ENCODE results near the gene ENDOG. TPM values are rescaled to one million over a fixed set of nuclear protein-coding genes. Genes with fewer than 3 reads are reported as not detected.
"Not testable (repeated sequence)": the region's sequence is repeated elsewhere in the genome, so short reads cannot be mapped to it uniquely, and the experiment has no call there.

ENDOG gene
- total and polyA plus RNA-seq, 2 donors, result 11.0 to 21.5 TPM

DNA sequence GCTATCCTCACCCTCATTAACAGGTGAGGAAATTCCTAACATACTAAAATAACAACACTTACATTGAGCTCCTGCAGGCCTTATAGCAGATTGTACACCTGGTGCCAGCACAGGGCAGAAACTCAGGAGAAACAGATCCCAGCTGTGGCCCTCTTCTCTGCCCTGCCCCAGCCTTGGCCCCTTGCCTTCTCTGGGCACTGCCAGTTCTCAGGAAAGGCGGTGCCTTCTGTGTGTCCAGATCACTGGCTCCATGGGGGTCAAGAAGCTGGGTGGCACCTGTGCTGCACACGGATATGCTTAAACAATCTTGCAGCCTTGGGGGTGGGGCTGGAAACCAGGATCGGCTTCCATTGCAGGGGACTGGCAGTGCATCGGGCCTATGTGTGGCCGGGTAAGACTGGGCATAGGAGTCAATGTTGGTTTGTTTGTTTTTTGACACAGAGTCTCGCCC is 44.1 kb downstream of the ENDOG start:
- 96% methylated on average over 6 of the region's 6 CpGs for WGBS
- Histone ChIP-seq H3K9me3 (ENCODE audit: control insufficient read depth in 2 of 2, insufficient read depth in 1 of 2, low read length in 1 of 2) (no peaks in the 10 kb centered on the region), H3K4me1 (ENCODE audit: control insufficient read depth in 2 of 2, insufficient read depth in 2 of 2, low read length in 2 of 2) (peaks cover 0 to 8% of the 10 kb centered on the region in 2 donors), H3K36me3 (ENCODE audit: control insufficient read depth in 2 of 2, insufficient read depth in 2 of 2, low read length in 1 of 2) (no peaks in the 10 kb centered on the region), H3K27me3 (ENCODE audit: control insufficient read depth in 2 of 2, insufficient read depth in 1 of 2, low read length in 1 of 2) (no peaks in the 10 kb centered on the region), H3K4me3 (ENCODE audit: low read length in 2 of 2) (no peak overlapping the region), H3K27ac (ENCODE audit: low read depth in 1 of 2, low read length in 1 of 2) (no peak overlapping the region)
- DNase-seq (ENCODE audit: low read depth in 6 of 9, low spot score in 9 of 9), result no peak

- 36% methylated on average over 10 of the region's 10 CpGs for WGBS
- H3K4me1 ChIP-seq (ENCODE audit: control insufficient read depth in 2 of 2, insufficient read depth in 2 of 2, low read length in 2 of 2), result peaks cover 0 to 8% of the 10 kb centered on the region in 2 donors
- no peak overlapping the region for H3K4me3 ChIP-seq (ENCODE audit: low read length in 2 of 2)
- H3K27ac ChIP-seq (ENCODE audit: low read depth in 1 of 2, low read length in 1 of 2), result no peak overlapping the region
- H3K36me3 ChIP-seq (ENCODE audit: control insufficient read depth in 2 of 2, insufficient read depth in 2 of 2, low read length in 1 of 2), result no peaks in the 10 kb centered on the region
- DNase-seq (ENCODE audit: low read depth in 6 of 9, low spot score in 9 of 9), result peak in 8 of 9 donors; percentile 54 to 89 (median 74)
- no peaks in the 10 kb centered on the region for H3K27me3 ChIP-seq (ENCODE audit: control insufficient read depth in 2 of 2, insufficient read depth in 1 of 2, low read length in 1 of 2)
- H3K9me3 ChIP-seq (ENCODE audit: control insufficient read depth in 2 of 2, insufficient read depth in 1 of 2, low read length in 1 of 2), result no peaks in the 10 kb centered on the region
These were observed 45.3 kb downstream of the ENDOG start for GRCh38 chr9:128863647-128864046.

- H3K9me3 ChIP-seq (ENCODE audit: control insufficient read depth in 2 of 2, insufficient read depth in 1 of 2, low read length in 1 of 2), result no peaks in the 10 kb centered on the region
- H3K27me3 ChIP-seq (ENCODE audit: control insufficient read depth in 2 of 2, insufficient read depth in 1 of 2, low read length in 1 of 2), result no peaks in the 10 kb centered on the region
- no peak for DNase-seq (ENCODE audit: low read depth in 6 of 9, low spot score in 9 of 9)
- H3K36me3 ChIP-seq (ENCODE audit: control insufficient read depth in 2 of 2, insufficient read depth in 2 of 2, low read length in 1 of 2), result peaks cover 0 to 4% of the 10 kb centered on the region in 2 donors
- WGBS, result 97% methylated on average over 7 of the region's 7 CpGs
- H3K27ac ChIP-seq (ENCODE audit: low read depth in 1 of 2, low read length in 1 of 2), result no peak overlapping the region
- H3K4me1 ChIP-seq (ENCODE audit: control insufficient read depth in 2 of 2, insufficient read depth in 2 of 2, low read length in 2 of 2), result no peaks in the 10 kb centered on the region
- H3K4me3 ChIP-seq (ENCODE audit: low read length in 2 of 2), result no peak overlapping the region
These were observed 52.0 kb downstream of the ENDOG start for GRCh38 chr9:128870128-128870940.

- H3K27ac ChIP-seq (ENCODE audit: low read depth in 1 of 2, low read length in 1 of 2); H3K36me3 ChIP-seq (ENCODE audit: control insufficient read depth in 2 of 2, insufficient read depth in 2 of 2, low read length in 1 of 2); DNase-seq (ENCODE audit: low read depth in 6 of 9, low spot score in 9 of 9); H3K9me3 ChIP-seq (ENCODE audit: control insufficient read depth in 2 of 2, insufficient read depth in 1 of 2, low read length in 1 of 2); H3K4me3 ChIP-seq (ENCODE audit: low read length in 2 of 2); H3K4me1 ChIP-seq (ENCODE audit: control insufficient read depth in 2 of 2, insufficient read depth in 2 of 2, low read length in 2 of 2); H3K27me3 ChIP-seq (ENCODE audit: control insufficient read depth in 2 of 2, insufficient read depth in 1 of 2, low read length in 1 of 2): not testable (repeated sequence)
- WGBS, result 98% methylated on average over 7 of the region's 7 CpGs
These were observed 52.6 kb downstream of the ENDOG start for GRCh38 chr9:128870941-128871265.

Other genes with a start within 250 kb of the ENDOG start
- gene DYNC2I2, start 161.7 kb upstream of the ENDOG start, total RNA-seq, result 56.1 TPM
- gene DYNC2I2, start 161.7 kb upstream of the ENDOG start, polyA plus RNA-seq, result 37.5 TPM
- gene SET, start 129.3 kb upstream of the ENDOG start, total RNA-seq, result 654 TPM
- gene SET, start 129.3 kb upstream of the ENDOG start, polyA plus RNA-seq, result 177 TPM
- gene PKN3, start 116.0 kb upstream of the ENDOG start, total RNA-seq, result 3.8 TPM
- 10.4 TPM for gene PKN3, start 116.0 kb upstream of the ENDOG start, polyA plus RNA-seq
- gene ZDHHC12, start 94.4 kb upstream of the ENDOG start, total RNA-seq, result 20.7 TPM
- gene ZDHHC12, start 94.4 kb upstream of the ENDOG start, polyA plus RNA-seq, result 46.4 TPM
- 11.3 TPM for gene ZER1, start 46.6 kb upstream of the ENDOG start, total RNA-seq
- gene ZER1, start 46.6 kb upstream of the ENDOG start, polyA plus RNA-seq, result 23.0 TPM
- 5.0 TPM for gene TBC1D13, start 31.2 kb upstream of the ENDOG start, total RNA-seq
- 19.4 TPM for gene TBC1D13, start 31.2 kb upstream of the ENDOG start, polyA plus RNA-seq
- 24.3 TPM for gene SPOUT1, start 11.3 kb downstream of the ENDOG start, total RNA-seq
- gene SPOUT1, start 11.3 kb downstream of the ENDOG start, polyA plus RNA-seq, result 48.5 TPM
- 16.1 TPM for gene KYAT1, start 63.5 kb downstream of the ENDOG start, total RNA-seq
- 9.9 TPM for gene KYAT1, start 63.5 kb downstream of the ENDOG start, polyA plus RNA-seq
- 9.5 TPM for gene LRRC8A, start 63.6 kb downstream of the ENDOG start, total RNA-seq
- gene LRRC8A, start 63.6 kb downstream of the ENDOG start, polyA plus RNA-seq, result 10.3 TPM
- 9.7 TPM for gene PHYHD1, start 102.5 kb downstream of the ENDOG start, total RNA-seq
- gene PHYHD1, start 102.5 kb downstream of the ENDOG start, polyA plus RNA-seq, result 25.6 TPM
- gene DOLK, start 129.1 kb downstream of the ENDOG start, total RNA-seq, result 7.6 TPM
- 8.0 TPM for gene DOLK, start 129.1 kb downstream of the ENDOG start, polyA plus RNA-seq
- gene NUP188, start 129.2 kb downstream of the ENDOG start, total RNA-seq, result 22.0 TPM
- gene NUP188, start 129.2 kb downstream of the ENDOG start, polyA plus RNA-seq, result 19.2 TPM
- 65.7 TPM for gene SH3GLB2, start 209.8 kb downstream of the ENDOG start, total RNA-seq
- 134 TPM for gene SH3GLB2, start 209.8 kb downstream of the ENDOG start, polyA plus RNA-seq
- 14.4 TPM for gene MIGA2, start 218.1 kb downstream of the ENDOG start, total RNA-seq
- 43.0 TPM for gene MIGA2, start 218.1 kb downstream of the ENDOG start, polyA plus RNA-seq